SK-N-MC (cell line): ENCODE data around the gene GASK1B.

Source experiments
- EZH2 ChIP-seq: fragments of 200-600 bp; sonication (generic); IDR thresholded peaks from one replicate; pipeline ENCODE4 v1.6.1; 2017; ENCODE audit warnings: antibody characterized with exemption
- FOXP2 ChIP-seq: optimal IDR thresholded peaks from 2 replicates; pipeline ENCODE3; 2011; ENCODE audit warnings: mild to moderate bottlenecking, moderate library complexity; ENCODE audit not compliant: insufficient read depth; ENCODE audit errors: extremely low read length, control extremely low read depth
- POLR2AphosphoS5 ChIP-seq: IDR thresholded peaks from 2 replicates; pipeline ENCODE4 v1.6.1; 2012; ENCODE audit warnings: mild to moderate bottlenecking, low read depth, low read length, borderline replicate concordance

- TF ChIP-seq EZH2 (no peak), POLR2AphosphoS5 (no peak), FOXP2 (no peak)
Observed at GRCh38 chr4:158161551-158162354, 11.1 kb downstream of the GASK1B start.
